CD4-positive, alpha-beta T cell treated with Interleukin-17A for 1 hour (primary cell): ENCODE results near the gene SLC38A5.
"Not testable (repeated sequence)": the region's sequence is repeated elsewhere in the genome, so short reads cannot be mapped to it uniquely, and the experiment has no call there.

Source experiments
- DNase-seq: peaks from one replicate; pipeline ENCODE4 v3.0.0-alpha.2; 2020

Gene SLC38A5

DNA sequence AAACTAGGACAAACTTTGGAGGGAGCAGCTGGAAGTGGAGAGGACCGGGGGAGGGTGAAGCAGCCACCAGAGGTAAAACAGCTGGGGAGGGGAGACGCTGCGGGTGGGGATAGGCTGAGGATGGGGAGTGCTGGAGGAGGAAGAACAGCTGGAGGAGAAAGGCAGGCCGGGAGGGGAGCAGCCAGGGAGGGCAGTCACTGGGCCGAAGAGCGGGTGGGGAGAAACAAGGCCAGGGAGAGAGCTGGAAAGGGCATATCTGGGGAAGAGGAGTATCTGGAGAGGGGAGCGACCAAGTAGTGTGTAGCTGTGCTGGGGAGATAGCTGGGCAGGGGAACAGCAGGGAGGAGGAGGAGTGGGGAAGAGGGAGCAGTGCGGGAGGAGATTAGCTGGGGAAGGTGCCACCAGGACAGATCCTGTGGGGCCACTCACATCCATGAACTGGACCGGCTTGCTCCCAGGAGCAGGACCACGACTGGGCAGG lies 2.7 kb downstream of the SLC38A5 start:
- DNase-seq = no peak

DNA sequence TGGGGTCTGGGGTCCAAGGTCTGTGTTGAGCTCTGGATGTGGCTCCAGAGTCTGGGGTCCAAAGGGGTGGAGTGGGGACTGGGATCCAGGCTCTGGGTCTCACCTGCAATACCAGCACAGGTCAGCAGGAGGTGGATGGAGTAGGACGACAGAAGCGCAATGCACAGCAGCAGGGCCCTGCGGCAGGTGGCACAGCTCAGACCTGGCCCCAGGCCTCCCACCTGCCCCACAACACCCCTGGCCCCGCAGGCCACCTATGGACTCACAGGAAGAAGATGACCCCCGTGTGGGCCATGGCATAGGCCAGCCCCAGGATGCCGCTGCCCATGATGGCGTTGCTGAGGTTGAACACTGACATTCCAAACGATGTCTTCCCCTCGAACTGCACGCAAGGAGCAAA lies 3.4 kb downstream of the SLC38A5 start:
- DNase-seq = no peak

DNA sequence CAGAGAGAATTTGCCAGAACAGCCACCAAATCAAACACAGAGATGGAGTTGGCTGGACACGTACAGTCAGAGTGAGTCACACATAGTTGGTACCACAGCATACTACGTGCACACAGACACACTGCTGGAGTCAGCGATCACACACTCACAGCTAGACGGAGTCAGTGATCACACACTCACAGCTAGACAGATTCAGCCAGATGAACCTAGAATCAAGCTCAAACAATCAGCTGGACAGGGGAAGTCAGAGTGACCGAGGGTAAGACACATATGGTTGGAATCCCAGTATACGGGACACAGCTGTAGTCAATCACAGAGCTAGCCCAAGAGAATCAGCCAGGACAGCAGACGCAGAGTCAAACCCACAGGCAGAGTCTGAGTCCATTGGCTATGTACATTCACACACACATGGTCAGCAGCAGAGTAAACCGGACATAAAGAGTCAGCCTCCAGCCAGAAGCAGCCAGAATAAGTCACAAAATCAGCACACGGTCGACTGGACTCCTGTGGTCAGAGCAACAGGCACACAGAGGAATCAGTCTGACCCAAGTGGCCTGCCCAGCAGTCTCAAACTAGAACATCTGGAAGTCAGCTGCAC lies 4.6 kb downstream of the SLC38A5 start:
- DNase-seq = no peak

DNA sequence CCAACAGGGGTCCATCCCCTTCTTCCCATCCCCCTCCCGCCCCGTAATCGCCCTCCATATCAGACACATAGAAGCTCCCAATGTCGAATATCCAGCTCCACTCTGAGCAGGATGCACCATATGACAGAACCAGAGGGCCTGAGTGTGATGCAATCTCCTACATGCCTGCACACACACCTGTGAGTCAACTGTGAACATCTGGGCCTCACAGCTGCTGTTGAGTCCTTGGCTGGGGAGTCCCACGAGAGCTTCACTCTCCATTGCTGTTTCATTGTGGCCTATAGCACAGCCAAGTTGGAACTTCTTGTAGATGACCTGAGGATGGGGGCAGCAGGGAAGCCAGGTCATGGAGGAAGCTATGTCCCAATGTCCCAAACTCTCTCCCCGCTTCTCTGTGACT lies 8.2 kb downstream of the SLC38A5 start:
- DNase-seq = no peak

DNA sequence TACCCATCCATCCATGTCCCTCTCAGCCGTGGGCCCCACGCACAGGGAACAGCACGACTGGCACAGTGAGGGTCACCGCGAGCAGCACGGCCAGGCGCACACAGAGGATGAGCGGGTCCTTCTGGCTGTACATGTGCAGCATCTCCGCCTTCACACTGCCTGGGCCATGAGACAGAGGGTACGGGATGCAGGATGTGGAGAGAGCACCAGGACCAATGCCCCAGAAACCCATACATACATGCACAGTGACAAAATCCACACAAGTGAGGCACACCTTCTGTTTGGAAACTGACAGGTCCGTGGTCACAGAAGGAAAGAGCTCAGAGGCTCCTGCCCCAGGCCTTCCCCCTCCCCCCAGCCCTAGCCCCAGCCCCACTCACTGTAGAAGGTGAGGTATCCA lies 9.5 kb downstream of the SLC38A5 start:
- DNase-seq = no peak

- DNase-seq = no peak
These were observed 10.0 kb downstream of the SLC38A5 start for GRCh38 chrX:48460031-48460430.

DNA sequence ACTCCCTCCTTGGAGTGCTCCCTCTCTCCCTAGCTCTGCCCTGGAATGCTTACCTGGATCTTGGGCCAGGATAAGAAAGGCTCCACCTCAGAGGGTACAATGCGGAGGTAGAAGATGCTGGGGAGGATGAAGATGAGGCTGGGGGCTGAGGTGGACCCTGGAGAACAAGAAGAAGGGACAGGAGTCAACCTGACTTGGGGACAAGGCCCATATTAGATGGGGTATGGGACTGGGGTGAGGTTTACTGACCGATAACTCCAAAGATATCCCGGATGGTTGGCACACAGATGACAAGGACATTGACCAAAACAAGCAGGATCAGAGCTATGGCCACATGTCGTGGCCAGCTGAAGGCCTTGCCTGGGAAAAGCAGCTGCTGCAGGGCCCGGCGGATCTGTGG lies 10.6 kb downstream of the SLC38A5 start:
- DNase-seq = no peak

DNA sequence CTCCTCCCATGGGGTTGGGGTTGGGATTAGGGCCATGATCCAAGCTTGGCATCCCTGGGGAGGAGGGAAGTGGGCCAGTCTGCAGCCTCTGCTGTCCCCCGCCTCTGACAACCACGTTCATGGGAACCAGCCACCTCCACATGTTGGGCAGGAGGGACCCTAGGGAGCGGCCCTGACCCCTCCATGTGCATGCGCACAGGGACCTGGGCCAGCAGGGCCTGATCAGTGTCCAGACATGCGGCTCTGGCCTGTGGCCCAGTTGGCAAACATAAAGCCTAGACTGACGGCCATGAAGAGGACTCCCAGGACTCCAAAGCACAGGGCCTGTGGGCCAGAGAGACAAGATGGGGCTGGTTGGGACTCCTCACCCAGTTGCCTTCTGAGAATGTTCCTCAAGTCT lies 11.3 kb downstream of the SLC38A5 start:
- no peak for DNase-seq

- DNase-seq = no peak
These were observed 13.3 kb downstream of the SLC38A5 start for GRCh38 chrX:48456628-48457331.

GRCh38 chrX:48451708-48452107 lies 18.4 kb downstream of the SLC38A5 start:
- DNase-seq = no peak

GRCh38 chrX:48450076-48450475 lies 20.0 kb downstream of the SLC38A5 start:
- DNase-seq = no peak

GRCh38 chrX:48447201-48447600 lies 22.9 kb downstream of the SLC38A5 start:
- not testable (repeated sequence) for DNase-seq

- peak; percentile 23 for DNase-seq
These were observed 36.3 kb downstream of the SLC38A5 start for GRCh38 chrX:48433713-48434112.

- not testable (repeated sequence) for DNase-seq
These were observed 39.9 kb downstream of the SLC38A5 start for GRCh38 chrX:48430166-48430565.

- DNase-seq = not testable (repeated sequence)
These were observed 40.5 kb downstream of the SLC38A5 start for GRCh38 chrX:48429606-48430005.

DNA sequence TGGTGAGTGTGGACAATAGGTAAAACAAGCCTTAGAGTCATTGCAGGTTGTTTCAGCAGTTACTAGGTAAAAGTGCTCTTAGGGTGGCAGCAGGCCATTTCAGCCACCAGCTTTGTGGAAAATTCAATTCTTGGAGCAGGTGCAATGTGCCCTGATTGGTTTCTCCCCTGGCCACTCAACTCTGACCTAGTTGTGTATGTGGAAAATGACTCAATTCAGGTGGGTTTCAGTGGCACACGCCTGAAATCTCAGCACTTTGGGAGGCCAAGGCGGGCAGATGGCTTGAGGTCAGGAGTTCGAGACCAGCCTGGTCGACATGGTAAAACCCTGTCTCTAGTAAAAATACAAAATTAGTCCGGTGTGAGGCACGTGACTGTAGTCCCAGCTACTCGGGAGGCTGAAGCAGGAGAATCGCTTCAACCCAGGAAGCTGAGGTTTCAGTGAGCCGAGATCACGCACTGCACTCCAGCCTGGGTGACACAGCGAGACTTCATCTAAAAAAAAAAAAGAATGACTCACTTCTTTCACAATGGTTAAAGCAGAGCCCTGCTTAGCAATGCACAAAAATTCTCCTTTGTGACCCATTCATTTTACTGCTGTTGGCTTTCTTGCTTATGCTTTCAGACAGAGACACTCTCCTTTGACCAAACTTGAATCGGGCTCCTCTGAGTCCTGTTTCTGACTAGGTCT lies 42.9 kb downstream of the SLC38A5 start:
- DNase-seq = not testable (repeated sequence)

GRCh38 chrX:48411860-48412259 lies 58.2 kb downstream of the SLC38A5 start, which contains the start of gene SSX4B:
Gene SSX4B, minus strand, starts transcription at chrX:48411960. Its CDS starts 588 bp downstream, at chrX:48411372.
- not testable (repeated sequence) for DNase-seq
